HG02798 (cell line): ENCODE data around the gene SIMC1.
"Not testable (repeated sequence)": the region's sequence is repeated elsewhere in the genome, so short reads cannot be mapped to it uniquely, and the experiment has no call there.

Experiments used
- ATAC-seq: cut with Tn5 transposase; IDR thresholded peaks from one replicate; pipeline ENCODE4 v1.9.1; 2021; ENCODE audit warnings: mild to moderate bottlenecking; ENCODE audit not compliant: unreplicated experiment, poor library complexity

Gene SIMC1

DNA sequence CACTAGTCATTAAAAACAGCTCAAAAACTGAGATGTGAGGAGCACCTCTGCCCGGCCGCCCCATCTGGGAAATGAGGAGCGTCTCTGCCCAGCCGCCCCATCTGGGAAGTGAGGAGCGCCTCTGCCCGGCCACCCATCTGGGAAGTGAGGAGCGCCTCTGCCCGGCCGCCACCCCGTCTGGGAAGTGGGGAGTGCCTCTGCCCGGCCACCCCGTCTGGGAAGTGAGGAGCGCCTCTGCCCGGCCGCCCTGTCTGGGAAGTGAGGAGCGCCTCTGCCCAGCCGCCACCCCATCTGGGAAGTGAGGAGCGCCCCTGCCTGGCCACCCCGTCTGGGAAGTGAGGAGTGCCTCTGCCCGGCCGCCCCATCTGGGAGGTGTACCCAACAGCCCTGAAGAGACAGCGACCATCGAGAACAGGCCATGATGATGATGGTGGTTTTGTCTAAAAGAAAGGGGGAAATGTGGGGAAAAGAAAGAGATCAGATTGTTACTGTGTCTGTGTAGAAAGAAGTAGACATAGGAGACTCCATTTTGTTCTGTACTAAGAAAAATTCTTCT is 23.7 kb upstream of the SIMC1 start:
- ATAC-seq, result not testable (repeated sequence)

GRCh38 chr5:176216393-176216916 is 21.8 kb upstream of the SIMC1 start:
- ATAC-seq, result not testable (repeated sequence)

- ATAC-seq, result not testable (repeated sequence)
These were observed 21.0 kb upstream of the SIMC1 start for GRCh38 chr5:176217188-176217729.

GRCh38 chr5:176217764-176218163 is 20.5 kb upstream of the SIMC1 start:
- not testable (repeated sequence) for ATAC-seq

DNA sequence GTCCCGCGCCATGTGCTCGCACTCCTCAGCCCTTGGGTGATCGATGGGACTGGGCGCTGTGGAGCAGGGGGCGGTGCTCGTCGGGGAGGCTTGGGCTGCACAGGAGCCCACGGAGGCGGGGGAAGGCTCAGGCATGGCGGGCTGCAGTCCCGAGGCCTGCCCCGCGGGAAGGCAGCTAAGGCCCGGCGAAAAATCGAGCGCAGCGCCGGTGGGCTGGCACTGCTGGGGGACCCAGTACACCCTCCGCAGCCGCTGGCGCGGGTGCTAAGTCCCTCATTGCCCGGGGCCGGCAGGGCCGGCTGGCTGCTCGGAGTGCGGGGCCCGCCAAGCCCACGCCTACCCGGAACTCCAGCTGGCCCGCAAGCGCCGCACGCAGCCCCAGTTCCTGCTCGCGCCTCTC is 16.2 kb upstream of the SIMC1 start:
- ATAC-seq, result not testable (repeated sequence)

DNA sequence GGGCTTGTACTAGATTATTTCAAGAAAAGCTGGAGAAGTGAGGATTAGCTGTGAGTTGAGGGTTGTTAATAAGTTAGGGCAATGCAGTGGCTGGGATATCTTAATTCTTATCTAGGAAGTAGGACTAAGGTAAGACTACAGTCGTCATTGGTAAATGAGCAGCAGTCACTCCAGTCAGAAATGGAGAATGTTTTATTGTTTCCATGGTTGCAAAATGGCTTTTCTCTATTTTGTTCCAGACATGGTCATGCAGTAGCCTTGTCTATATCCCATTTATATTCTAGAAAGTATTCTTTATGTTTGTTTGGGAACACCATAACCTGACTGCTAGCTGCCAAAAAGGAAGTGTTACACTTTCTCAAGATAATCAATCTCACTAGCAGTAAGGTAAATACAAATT is 9.9 kb upstream of the SIMC1 start:
- ATAC-seq, result not testable (repeated sequence)

DNA sequence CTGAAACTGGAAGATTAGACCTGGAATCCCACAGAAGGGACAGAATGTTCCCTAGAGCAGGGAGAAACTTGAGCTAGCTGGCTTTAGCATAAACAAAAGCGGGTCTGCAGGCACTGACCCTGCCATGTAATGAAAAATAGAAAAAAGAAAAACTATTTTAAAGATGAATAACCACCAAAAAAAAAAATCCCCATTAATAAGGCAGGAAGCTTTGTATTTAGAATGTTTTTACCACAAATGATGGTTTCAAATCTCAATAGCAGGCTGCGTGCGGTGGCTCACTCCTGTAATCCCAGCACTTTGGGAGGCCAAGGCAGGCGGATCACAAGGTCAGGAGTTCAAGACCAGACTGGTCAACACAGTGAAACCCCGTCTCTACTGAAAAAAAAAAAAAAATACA is 5.0 kb upstream of the SIMC1 start:
- ATAC-seq, result not testable (repeated sequence)

DNA sequence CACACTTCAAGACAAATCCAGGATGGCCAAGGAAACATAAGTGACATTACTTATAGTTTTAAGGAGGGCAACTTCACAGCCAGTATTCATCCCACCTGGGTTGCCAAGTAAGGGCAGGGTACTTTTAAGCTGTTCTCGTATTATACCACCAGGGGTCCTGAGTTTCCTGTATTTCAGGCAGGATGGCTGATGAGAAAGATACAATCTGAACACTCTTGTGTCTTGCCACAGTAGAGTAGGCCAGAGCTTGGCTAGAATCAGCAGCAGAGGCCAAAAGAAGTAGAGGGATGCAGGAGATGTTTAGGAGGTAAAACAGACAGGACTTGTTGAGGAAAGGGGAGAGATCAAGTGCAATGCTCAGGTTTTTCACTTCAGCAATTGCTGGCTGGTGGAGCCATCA is 3.1 kb upstream of the SIMC1 start:
- not testable (repeated sequence) for ATAC-seq

- ATAC-seq, result peak; percentile 18
These were observed 540 bp downstream of the SIMC1 start for GRCh38 chr5:176238645-176239283.

- ATAC-seq, result not testable (repeated sequence)
These were observed 1.1 kb downstream of the SIMC1 start for GRCh38 chr5:176239304-176239703.

GRCh38 chr5:176244318-176244717 is 6.1 kb downstream of the SIMC1 start:
- not testable (repeated sequence) for ATAC-seq

GRCh38 chr5:176245074-176245473 is 6.8 kb downstream of the SIMC1 start:
- ATAC-seq, result not testable (repeated sequence)

DNA sequence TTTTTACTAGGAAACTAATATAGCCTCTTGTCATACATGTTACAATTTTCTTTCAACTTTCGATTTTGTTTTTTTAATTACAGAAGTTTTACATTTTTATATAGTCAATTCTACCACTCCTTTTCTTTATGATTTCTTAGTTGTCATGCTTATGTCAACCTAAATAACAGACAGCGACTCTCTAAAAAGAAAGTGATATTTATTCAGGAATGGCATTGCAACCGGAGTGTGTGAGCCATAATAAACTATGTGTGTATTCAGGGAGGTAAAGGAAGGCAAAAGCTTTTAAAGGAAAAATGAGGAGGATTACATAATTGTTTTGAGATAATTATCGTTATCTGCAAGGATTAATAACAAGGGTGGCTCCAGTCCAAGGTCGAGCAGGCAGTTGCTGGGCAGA is 7.3 kb downstream of the SIMC1 start:
- ATAC-seq, result not testable (repeated sequence)

GRCh38 chr5:176250691-176251090 is 12.5 kb downstream of the SIMC1 start:
- ATAC-seq, result not testable (repeated sequence)

GRCh38 chr5:176252171-176252570 is 13.9 kb downstream of the SIMC1 start:
- not testable (repeated sequence) for ATAC-seq

GRCh38 chr5:176253370-176254065 is 15.3 kb downstream of the SIMC1 start:
- ATAC-seq, result not testable (repeated sequence)

- ATAC-seq, result not testable (repeated sequence)
These were observed 15.8 kb downstream of the SIMC1 start for GRCh38 chr5:176254066-176254393.

DNA sequence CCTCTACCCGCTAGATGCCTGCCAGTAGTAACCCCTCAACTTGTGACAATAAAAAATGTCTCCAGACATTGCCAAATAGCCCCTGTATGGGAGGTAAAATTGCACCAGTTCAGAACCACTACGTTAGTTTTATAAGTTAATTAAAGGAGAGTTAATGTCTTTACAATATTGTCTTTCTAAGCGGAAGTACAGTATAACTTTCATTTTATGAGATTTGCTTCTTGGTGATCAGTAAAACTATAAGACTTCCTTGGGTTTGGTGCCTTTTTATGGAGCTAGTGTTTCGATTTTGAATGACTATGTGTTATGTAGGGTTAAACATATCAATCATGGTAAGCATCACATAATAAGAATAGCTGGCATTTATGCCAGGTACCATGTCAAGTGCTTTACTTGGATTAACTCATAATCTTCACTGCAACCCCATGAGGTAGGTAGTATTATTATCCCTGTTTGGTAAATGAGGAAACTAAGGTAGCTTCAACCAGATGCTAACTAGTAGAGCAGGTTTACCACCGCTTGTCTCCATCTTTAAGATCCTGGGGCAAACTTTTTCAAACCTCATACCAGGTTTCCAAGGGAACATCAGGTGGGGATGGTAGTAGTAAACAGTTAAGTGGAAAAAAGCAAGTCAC is 19.8 kb downstream of the SIMC1 start:
- not testable (repeated sequence) for ATAC-seq

GRCh38 chr5:176260682-176261081 is 22.5 kb downstream of the SIMC1 start:
- not testable (repeated sequence) for ATAC-seq

GRCh38 chr5:176266448-176266847 is 28.2 kb downstream of the SIMC1 start:
- ATAC-seq, result not testable (repeated sequence)

DNA sequence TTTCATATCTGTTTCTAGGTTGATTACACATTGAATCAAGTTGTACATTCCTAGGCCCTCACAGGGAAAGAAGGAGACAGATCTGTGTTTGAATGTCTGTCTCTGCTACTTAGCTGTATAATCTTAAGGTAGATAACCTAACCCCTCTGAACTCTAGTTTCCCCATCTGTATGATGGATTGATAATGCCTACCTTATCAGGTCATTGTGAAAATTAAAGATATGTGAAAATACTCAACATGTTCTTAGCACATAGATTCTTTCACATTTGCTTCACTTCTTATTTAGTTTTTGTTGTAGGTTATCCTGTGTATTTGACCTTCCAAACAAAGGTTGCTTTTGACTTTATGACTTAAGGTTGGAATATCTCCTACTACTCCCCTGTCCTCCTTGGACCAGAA is 50.8 kb downstream of the SIMC1 start:
- not testable (repeated sequence) for ATAC-seq
